T-helper 2 cell treated with Interferon-gamma antibody and Interleukin-4, amounts not matched to agents 5 μg/mL and 100 μg/mL, for 36 hours (primary cell): ENCODE results near the gene ZNF550.
"Not testable (repeated sequence)": the region's sequence is repeated elsewhere in the genome, so short reads cannot be mapped to it uniquely, and the experiment has no call there.

Experiments used
- DNase-seq: peaks from one replicate; pipeline ENCODE4 v3.0.0; 2021; ENCODE audit warnings: low spot score
- H3K27ac Mint-ChIP-seq: one replicate; pipeline ENCODE4 v1.8.0; 2021; ENCODE audit warnings: mild to moderate bottlenecking, mixed read lengths
- H3K27me3 Mint-ChIP-seq: one replicate; pipeline ENCODE4 v1.8.0; 2021; ENCODE audit warnings: low read depth, mixed read lengths
- H3K36me3 Mint-ChIP-seq: one replicate; pipeline ENCODE4 v1.8.0; 2021; ENCODE audit warnings: low read depth, mixed read lengths
- H3K4me1 Mint-ChIP-seq: one replicate; pipeline ENCODE4 v1.8.0; 2021; ENCODE audit warnings: low read depth, mixed read lengths
- H3K4me3 Mint-ChIP-seq: one replicate; pipeline ENCODE4 v1.8.0; 2022; ENCODE audit warnings: mild to moderate bottlenecking, moderate library complexity, mixed read lengths
- H3K9me3 Mint-ChIP-seq: one replicate; pipeline ENCODE4 v1.8.0; 2021; ENCODE audit warnings: mixed read lengths

Gene ZNF550

DNA sequence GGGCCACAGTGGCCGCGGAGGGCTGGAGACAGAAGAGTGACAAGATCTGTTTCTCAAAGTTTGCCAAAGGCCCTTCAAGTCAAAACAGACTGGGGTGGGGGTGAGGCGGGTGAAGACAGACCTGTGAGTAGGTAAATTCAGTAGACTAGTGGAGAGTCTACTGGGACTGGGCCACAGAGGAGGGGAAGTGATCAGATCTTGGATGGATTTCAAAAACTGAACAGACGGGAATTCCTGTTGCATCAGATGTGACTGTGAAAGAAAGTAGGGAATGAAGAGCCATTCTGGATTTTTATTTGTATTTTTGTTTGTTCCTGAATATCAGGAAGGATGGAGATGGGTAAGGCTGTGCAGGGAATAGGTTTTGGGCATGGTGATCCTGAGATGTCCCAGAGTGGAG lies 59.3 kb downstream of the ZNF550 start:
- peaks cover 66% of the 10 kb centered on the region for H3K9me3 Mint-ChIP-seq

DNA sequence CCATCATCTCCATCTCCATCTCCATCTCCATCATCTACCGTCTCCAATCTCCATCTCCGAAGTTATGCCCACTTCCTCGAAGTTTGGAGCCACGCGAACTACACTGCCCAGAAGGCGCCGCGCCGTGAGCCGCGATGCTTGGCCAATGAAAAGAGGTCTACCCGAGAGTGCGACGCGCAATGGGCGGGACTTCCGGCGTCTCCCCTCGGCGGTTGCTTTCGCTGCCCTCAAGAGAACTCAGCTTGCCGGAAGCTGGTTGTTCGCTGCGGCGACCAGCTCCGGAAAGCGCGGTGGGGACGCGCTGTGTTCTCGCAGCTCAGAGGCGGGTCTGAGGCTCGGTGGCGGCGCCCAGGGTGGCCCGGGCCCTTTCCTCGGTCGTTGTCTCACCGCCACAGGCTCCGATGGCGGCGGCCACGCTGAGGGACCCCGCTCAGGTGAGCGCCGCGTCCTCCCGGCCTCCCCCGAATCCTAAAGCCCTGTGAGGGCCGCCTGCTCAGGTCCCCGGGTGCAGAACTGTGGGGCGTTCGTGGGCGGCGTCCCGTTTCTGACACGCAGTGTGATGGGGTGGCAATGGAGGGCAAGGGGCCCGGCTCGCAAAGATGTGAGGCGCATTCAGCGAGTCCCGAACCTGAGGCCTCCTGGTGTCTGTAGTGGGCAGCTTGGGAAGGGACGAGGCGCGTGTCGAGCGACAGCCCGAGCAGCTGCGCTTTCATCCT lies 59.8 kb downstream of the ZNF550 start, which contains the start of gene ZNF773:
ZNF773 (plus strand) TSS at position 259 of the 716 bp plus-strand sequence; CDS start at position 402, 143 bp downstream.
- Mint-ChIP-seq H3K4me1 (peaks cover 16% of the 10 kb centered on the region), H3K27ac (peak within 1 kb of the TSS; percentile 87), H3K4me3 (peak within 1 kb of the TSS; percentile 85), H3K36me3 (peaks cover 53% of the 10 kb centered on the region), H3K9me3 (peaks cover 67% of the 10 kb centered on the region)
- peak; percentile 92 for DNase-seq
- H3K27me3 Mint-ChIP-seq: not testable (repeated sequence)

More for the DNA sequence above, 59.3 kb downstream of the ZNF550 start:
- H3K4me3 Mint-ChIP-seq: peak overlapping the region; percentile 85
- H3K27me3 Mint-ChIP-seq, DNase-seq: not testable (repeated sequence)
- H3K4me1 Mint-ChIP-seq: peaks cover 16% of the 10 kb centered on the region
- H3K36me3 Mint-ChIP-seq: peaks cover 55% of the 10 kb centered on the region
- peak overlapping the region; percentile 60 for H3K27ac Mint-ChIP-seq

DNA sequence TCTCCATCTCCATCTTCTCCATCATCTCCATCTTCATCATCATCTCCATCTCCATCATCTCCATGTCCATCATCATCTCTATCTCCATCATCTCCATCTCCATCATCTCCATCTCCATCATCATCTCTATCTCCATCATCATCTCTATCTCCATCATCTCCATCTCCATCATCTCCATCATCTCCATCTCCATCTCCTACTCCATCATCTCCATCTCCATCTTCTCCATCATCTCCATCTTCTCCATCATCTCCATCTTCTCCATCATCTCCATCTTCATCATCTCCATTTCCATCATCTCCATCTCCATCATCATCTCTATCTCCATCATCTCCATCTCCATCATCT lies 60.4 kb downstream of the ZNF550 start:
- Mint-ChIP-seq H3K36me3 (peaks cover 53% of the 10 kb centered on the region), H3K4me3 (peak overlapping the region; percentile 85), H3K4me1 (peaks cover 16% of the 10 kb centered on the region), H3K27ac (peak overlapping the region; percentile 87), H3K9me3 (peaks cover 70% of the 10 kb centered on the region)
- not testable (repeated sequence) for H3K27me3 Mint-ChIP-seq, DNase-seq

DNA sequence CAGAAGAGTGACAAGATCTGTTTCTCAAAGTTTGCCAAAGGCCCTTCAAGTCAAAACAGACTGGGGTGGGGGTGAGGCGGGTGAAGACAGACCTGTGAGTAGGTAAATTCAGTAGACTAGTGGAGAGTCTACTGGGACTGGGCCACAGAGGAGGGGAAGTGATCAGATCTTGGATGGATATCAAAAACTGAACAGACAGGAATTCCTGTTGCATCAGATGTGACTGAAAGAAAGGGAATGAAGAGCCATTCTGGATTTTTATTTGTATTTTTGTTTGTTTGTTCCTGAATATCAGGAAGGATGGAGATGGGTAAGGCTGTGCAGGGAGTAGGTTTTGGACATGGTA lies 71.4 kb downstream of the ZNF550 start:
- Mint-ChIP-seq H3K36me3 (peaks cover 40% of the 10 kb centered on the region), H3K4me3 (peak overlapping the region; percentile 73), H3K9me3 (peaks cover 62% of the 10 kb centered on the region)
- not testable (repeated sequence) for DNase-seq, H3K27ac Mint-ChIP-seq, H3K27me3 Mint-ChIP-seq, H3K4me1 Mint-ChIP-seq

DNA sequence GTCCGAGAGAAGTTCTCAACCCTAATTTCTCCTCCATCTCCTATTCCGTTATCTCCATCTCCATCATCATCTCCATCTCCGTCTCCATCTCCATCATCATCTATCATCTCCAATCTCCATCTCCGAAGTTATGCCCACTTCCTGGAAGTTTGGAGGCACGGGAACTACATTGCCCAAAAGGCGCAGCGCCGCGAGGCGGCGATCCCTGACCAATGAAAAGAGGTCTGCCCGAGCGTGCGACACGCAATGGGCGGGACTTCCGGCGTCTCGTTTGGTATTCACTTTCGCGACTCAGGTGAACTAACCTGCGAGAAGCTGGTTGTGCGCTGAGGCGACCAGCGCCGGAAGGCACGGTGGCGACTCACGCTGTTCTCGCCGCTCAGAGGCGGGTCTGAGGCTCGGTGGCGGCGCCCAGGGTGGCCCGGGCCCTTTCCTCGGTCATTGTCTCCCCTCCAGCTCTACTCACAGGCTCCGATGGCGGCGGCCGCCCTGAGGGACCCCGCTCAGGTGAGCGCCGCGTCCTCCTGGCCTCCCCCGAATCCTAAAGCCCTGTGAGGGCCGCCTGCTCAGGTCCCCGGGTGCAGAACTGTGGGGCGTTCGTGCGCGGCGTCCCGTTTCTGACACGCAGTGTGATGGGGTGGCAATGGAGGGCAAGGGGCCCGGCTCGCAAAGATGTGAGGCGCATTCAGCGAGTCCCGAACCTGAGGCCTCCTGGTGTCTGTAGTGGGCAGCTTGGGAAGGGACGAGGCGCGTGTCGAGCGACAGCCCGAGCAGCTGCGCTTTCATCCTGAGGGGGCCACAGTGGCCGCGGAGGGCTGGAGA lies 72.0 kb downstream of the ZNF550 start, which contains the start of gene ZNF419:
ZNF419 (plus strand) TSS at position 274 of the 822 bp plus-strand sequence; CDS start at position 475, 201 bp downstream.
- Mint-ChIP-seq H3K36me3 (peaks cover 34% of the 10 kb centered on the region), H3K4me3 (peak within 1 kb of the TSS; percentile 73), H3K27ac (peak within 1 kb of the TSS; percentile 55), H3K9me3 (peaks cover 56% of the 10 kb centered on the region)
- not testable (repeated sequence) for H3K27me3 Mint-ChIP-seq, H3K4me1 Mint-ChIP-seq
- DNase-seq: peak; percentile 87
